GM18519 (cell line): ENCODE data around the gene TRRAP.

Source experiments
- ATAC-seq: cut with Tn5 transposase; IDR thresholded peaks from one replicate; pipeline ENCODE4 v1.9.1; 2021; ENCODE audit warnings: mild to moderate bottlenecking, moderate library complexity; ENCODE audit not compliant: unreplicated experiment, low FRiP score

The TRRAP gene

DNA sequence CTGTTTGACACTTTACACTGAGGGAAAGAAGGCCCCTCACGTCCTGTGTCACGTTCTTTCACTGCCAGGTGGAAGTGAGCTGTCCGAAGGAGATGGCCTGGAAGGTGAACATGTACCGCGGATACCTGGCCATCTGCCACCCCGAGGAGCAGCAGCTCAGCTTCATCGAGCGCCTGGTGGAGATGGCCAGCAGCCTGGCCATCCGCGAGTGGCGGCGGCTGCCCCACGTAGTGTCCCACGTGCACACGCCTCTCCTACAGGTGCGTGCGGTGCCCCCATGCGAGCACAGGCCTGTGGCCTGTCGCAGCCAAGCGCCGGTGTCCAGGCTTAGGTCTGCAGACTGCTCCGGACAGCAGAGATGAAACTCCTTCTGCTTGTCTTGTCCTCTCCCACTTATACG lies 103.4 kb downstream of the TRRAP start:
- ATAC-seq = no peak

DNA sequence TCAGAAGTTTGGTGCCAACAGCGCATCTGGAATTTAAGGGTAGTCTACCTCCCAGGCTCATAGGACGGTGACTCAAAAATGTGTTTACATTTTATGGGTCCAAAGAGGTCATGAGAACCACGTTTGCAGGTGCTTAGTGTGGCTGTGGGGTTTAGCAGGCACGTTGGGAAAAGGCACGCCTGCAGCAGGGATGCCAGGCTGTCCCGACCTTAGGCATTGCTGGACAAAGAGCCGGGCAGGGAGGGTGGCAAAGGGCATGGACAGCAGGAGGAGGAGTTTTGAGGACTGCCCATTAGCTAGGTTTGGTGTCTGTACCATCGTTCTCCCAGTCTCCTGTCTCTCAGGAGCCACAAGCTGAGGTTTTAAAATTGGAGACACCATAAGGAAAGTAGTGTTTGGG lies 104.4 kb downstream of the TRRAP start:
- no peak for ATAC-seq

DNA sequence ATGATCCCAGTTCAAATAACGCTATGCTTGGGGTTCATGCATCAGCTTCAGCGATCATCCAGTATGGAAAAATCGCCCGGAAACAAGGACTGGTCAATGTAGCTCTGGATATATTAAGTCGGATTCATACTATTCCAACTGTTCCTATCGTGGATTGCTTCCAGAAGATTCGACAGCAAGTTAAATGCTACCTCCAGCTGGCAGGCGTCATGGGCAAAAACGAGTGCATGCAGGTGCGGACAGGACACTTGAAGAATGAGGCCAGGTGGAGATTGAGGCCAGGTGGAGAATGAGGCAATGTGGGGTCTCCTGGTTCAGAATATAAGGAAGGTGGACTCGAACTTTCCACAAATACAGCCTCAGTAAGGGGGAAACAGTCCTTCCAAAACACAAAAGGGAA lies 105.8 kb downstream of the TRRAP start:
- ATAC-seq = no peak

DNA sequence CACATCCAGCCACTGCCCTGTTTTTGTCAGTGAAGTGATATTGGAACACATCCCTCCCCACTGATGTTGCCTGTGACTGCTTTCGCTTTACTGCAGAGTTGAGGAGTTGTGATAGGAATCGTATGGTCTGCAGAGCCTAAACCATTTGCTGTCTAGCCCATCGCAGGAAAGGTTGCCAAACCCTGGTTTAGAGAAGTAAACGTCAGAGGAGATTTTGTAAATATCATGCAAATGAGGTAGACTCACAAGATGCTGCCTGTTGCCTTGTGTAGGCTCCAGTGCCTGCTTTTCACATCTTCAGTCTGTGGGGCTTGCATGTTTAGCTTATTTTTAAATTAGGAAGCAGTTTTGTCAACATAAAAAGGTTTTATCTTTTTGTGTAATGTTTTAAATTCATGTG lies 107.1 kb downstream of the TRRAP start:
- no peak for ATAC-seq

GRCh38 chr7:98985945-98986344 lies 107.6 kb downstream of the TRRAP start:
- ATAC-seq = no peak

GRCh38 chr7:98988641-98989040 lies 110.3 kb downstream of the TRRAP start:
- ATAC-seq = no peak

GRCh38 chr7:98990356-98990755 lies 112.0 kb downstream of the TRRAP start:
- no peak for ATAC-seq

GRCh38 chr7:98991141-98991540 lies 112.8 kb downstream of the TRRAP start:
- ATAC-seq = no peak

- no peak for ATAC-seq
Observed at GRCh38 chr7:98992076-98992475, 113.7 kb downstream of the TRRAP start.

- no peak for ATAC-seq
Observed at GRCh38 chr7:98993024-98993897, 114.9 kb downstream of the TRRAP start.

- no peak for ATAC-seq
Observed at GRCh38 chr7:98994046-98994944, 116.0 kb downstream of the TRRAP start.

DNA sequence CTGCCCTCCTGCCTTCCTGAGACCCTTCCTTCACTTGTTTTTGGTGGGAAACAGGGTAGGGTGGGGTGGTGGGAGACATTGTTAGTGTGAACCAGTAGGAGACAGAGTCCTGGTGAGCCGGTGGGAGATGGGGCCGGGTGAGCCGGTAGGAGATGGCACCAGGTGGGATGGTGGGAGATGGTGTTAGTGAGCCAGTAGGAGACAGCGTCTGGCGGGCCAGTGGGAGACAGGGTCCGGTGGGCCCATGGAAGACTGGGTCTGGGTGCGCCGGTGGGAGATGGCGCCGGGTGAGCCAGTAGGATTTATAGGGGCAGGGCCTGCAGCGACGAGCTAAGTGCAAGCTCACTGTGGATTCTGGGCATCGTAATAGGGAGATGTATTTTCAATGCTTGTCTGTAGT lies 116.8 kb downstream of the TRRAP start:
- no peak for ATAC-seq

DNA sequence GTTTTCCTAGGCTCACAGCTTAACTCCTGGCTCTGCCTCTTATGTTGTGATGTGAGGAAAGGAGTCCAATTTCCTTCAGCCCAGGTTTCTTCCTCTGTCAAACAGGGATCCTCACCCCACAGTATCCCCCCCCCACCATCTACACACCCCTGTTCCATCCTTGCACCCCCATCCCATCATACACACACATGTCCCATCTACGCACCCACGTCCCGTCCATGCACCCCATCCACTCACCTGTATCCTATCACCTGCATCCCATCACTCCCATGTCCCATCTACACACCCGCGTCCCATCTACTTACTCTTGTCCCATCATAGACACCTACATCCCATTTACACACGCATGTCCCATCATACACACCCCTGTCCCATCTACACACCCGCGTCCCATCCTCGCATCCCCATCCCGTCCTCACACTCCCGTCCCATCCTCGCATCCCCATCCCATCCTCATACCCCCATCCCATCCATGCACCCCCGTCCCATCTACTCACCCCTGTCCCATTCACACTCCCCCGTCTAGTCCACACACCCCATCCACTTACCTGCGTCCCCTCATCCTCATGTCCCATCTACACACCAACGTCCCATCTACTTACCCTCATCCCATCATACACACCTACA lies 117.3 kb downstream of the TRRAP start:
- no peak for ATAC-seq

DNA sequence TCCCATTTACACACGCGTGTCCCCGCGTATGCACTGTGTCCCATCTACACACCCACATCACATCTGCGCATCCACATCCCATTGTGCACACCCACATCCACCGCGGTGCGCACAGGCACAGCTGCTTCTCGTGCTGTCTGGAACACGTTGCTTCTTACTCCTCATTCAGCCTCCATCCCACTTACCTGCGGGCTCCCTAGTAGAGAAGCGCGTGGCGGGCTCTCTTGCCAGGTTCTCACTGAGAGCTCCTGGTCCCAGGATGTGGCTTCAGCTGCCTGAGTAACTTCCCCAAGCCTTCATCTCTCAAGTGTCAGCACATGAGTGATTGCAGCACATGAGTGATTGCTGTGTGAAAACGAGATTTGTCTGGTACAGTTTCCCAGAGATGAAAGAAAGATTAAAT lies 117.8 kb downstream of the TRRAP start:
- ATAC-seq = no peak

DNA sequence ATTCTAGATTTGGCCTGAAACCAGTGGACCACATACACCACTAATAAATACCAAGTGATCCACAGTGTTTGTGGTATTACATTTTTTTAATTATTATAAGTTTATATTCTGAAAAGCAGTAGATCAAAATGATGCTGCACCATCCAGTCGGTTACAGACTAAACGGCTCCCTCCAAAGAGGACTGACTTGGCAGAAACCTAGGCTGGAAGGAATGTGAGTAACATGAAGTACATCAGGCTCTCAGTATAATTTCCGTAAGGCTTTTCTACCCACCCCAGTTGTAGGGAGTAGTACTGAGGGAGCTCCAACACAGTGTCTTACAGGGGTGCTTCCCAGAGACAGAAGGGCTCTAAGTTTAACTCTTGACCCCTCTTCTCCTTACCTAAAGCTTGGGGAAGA lies 119.5 kb downstream of the TRRAP start:
- ATAC-seq = no peak

DNA sequence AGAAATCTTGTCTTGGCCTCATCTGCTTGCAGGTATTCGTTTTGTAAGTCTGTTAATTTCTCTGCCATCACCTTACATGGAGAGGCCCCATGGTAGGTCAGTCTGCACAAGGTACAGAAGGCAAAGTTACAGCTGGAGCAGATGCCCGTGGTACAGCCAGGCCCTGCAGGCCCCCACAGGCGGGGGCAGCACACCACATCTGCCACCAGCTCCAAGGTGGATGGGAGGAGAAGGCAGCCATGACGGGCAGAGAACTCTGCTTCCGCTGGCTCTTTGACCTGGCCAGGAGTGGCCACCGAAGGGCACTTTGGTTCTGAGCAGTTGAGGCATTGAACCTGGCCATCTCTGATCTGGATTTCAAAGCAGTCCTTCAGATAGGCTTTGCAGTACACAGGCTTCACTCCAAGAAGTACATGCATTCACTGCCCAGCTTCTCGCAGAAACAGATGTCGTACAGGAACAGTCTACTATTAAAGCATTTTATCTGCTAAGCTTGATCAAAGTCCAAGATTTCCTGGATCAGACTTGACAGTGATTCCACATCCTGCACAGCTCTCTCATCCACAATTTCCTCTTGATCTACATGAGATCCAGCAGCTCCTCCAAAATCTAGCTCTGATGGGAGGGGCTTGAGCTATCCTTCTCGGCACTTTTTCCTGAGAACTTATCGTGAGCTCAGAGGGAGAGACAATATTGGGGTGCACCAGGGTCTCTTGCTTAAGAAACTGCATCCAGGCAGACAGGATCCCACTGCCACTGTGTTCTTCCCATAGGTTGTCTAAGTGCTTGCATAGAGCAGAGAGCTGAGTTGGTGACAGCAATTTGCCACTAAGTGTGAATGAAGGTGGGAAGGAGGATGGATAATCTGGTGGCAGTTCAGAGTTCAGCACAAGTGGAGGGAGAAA lies 120.7 kb downstream of the TRRAP start:
- no peak for ATAC-seq

GRCh38 chr7:99000196-99000903 lies 122.0 kb downstream of the TRRAP start:
- ATAC-seq = no peak

DNA sequence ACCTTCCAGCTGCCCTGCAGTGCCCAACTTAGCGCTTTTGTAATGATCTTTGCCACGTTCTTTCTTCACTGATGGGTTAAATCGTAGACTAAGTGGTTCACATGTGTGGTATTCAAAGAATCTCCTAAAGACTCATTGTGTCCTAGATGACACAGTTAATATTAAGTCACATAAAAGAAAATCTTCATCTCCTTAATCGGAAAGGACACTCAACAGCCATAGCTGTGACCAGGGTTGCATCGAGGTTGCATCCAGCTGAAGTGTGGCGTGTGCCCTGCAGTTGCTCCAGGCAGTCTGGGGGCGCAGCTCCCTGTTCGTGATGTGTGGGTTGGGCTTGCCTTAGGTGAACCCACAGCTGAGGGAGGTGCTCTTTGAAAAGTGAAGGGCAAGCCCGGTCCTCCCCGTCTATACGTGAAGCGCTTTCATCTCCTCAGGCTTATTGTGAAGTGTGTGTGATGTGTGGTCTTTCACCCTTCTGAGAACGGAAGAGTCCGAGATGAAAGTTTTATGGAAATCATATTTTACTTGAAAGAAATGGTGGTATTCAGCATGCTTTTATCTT lies 122.7 kb downstream of the TRRAP start:
- no peak for ATAC-seq

- no peak for ATAC-seq
Observed at GRCh38 chr7:99001482-99002147, 123.3 kb downstream of the TRRAP start.
